MM.1S (cell line): ENCODE results near the gene ZP2.

Source experiments
- DNase-seq: peaks from one replicate; pipeline ENCODE4 v3.0.0-alpha.2; 2015
- H2AFZ ChIP-seq: fragments of 300-600 bp; sonication (generic); 2 replicates; pipeline ENCODE4 v1.6.0; 2016; ENCODE audit warnings: antibody characterized with exemption, low read length
- H3F3A ChIP-seq: fragments of 300-600 bp; sonication (generic); 2 replicates; pipeline ENCODE4 v1.6.1; 2016; ENCODE audit warnings: mild to moderate bottlenecking, antibody characterized with exemption, low read length, moderate library complexity, mixed read lengths; ENCODE audit not compliant: insufficient read depth
- H3K27ac ChIP-seq: fragments of 300-600 bp; sonication (generic); 2 replicates; pipeline ENCODE4 v1.5.1; 2016; ENCODE audit warnings: mild to moderate bottlenecking, low read length
- H3K27me3 ChIP-seq: fragments of 300-600 bp; sonication (generic); replicated peaks from 2 replicates; pipeline ENCODE4 v1.6.0; 2016; ENCODE audit warnings: low read length; ENCODE audit not compliant: insufficient read depth
- H3K36me3 ChIP-seq: fragments of 300-600 bp; sonication (generic); replicated peaks from 2 replicates; pipeline ENCODE4 v1.6.1; 2016; ENCODE audit warnings: mild to moderate bottlenecking, low read length, mixed read lengths; ENCODE audit not compliant: insufficient read depth
- H3K4me1 ChIP-seq: fragments of 300-600 bp; sonication (generic); 2 replicates; pipeline ENCODE4 v1.6.1; 2016; ENCODE audit warnings: low read length, mixed read lengths
- H3K4me2 ChIP-seq: fragments of 300-600 bp; sonication (generic); 2 replicates; pipeline ENCODE4 v1.6.0; 2016; ENCODE audit warnings: low read depth, low read length
- H3K4me3 ChIP-seq: fragments of 300-600 bp; sonication (generic); 2 replicates; pipeline ENCODE4 v1.5.1; 2016; ENCODE audit warnings: low read length, mixed read lengths
- H3K79me2 ChIP-seq: fragments of 300-600 bp; sonication (generic); 2 replicates; pipeline ENCODE4 v1.6.1; 2016; ENCODE audit warnings: mixed run types, low read length, mixed read lengths
- H3K9ac ChIP-seq: fragments of 300-600 bp; sonication (generic); 2 replicates; pipeline ENCODE4 v1.6.1; 2016; ENCODE audit warnings: low read length, mixed read lengths
- H3K9me2 ChIP-seq: fragments of 300-600 bp; sonication (generic); replicated peaks from 2 replicates; pipeline ENCODE4 v1.6.1; 2016; ENCODE audit warnings: mild to moderate bottlenecking, low read length, mixed read lengths; ENCODE audit not compliant: insufficient read depth
- H3K9me3 ChIP-seq: fragments of 300-600 bp; sonication (generic); replicated peaks from 2 replicates; pipeline ENCODE4 v1.6.1; 2016; ENCODE audit warnings: mild to moderate bottlenecking, low read length, mixed read lengths; ENCODE audit not compliant: insufficient read depth
- H4K20me1 ChIP-seq: fragments of 300-600 bp; sonication (generic); 2 replicates; pipeline ENCODE4 v1.6.1; 2016; ENCODE audit warnings: mild to moderate bottlenecking, low read length, moderate library complexity, mixed read lengths; ENCODE audit not compliant: insufficient read depth
- CTCF ChIP-seq: fragments of 300-600 bp; sonication (generic); IDR thresholded peaks from 2 replicates; pipeline ENCODE4 v1.5.1; 2016; ENCODE audit warnings: antibody characterized with exemption, low read length, mixed read lengths
- EZH2 ChIP-seq: fragments of 300-600 bp; sonication (generic); optimal IDR thresholded peaks from 2 replicates; pipeline ENCODE3; 2017; ENCODE audit warnings: low read depth, mild to moderate bottlenecking, antibody characterized with exemption, low read length, mixed read lengths
- EZH2phosphoT487 ChIP-seq: fragments of 300-600 bp; sonication (generic); IDR thresholded peaks from 2 replicates; pipeline ENCODE4 v1.6.1; 2018; ENCODE audit warnings: antibody characterized with exemption, low read length

The ZP2 gene

GRCh38 chr16:21219551-21219950 lies 8.2 kb upstream of the ZP2 start:
- H3F3A ChIP-seq = no peaks in the 10 kb centered on the region
- H3K9me2 ChIP-seq = no peaks in the 10 kb centered on the region
- no peak overlapping the region for H3K27ac ChIP-seq
- TF ChIP-seq EZH2phosphoT487 (no peak), EZH2 (no peak), CTCF (no peak)
- DNase-seq = no peak
- no peaks in the 10 kb centered on the region for H3K4me1 ChIP-seq
- no peak overlapping the region for H3K9ac ChIP-seq
- no peak overlapping the region for H3K4me3 ChIP-seq
- no peaks in the 10 kb centered on the region for H3K27me3 ChIP-seq
- H3K36me3 ChIP-seq = no peaks in the 10 kb centered on the region
- H3K9me3 ChIP-seq = no peaks in the 10 kb centered on the region
- H2AFZ ChIP-seq = no peak overlapping the region
- no peak overlapping the region for H3K4me2 ChIP-seq
- no peaks in the 10 kb centered on the region for H4K20me1 ChIP-seq
- no peaks in the 10 kb centered on the region for H3K79me2 ChIP-seq

- no peak overlapping the region for H2AFZ ChIP-seq
- no peaks in the 10 kb centered on the region for H3F3A ChIP-seq
- TF ChIP-seq EZH2 (no peak), EZH2phosphoT487 (no peak), CTCF (no peak)
- no peaks in the 10 kb centered on the region for H3K9me2 ChIP-seq
- no peaks in the 10 kb centered on the region for H3K27me3 ChIP-seq
- no peaks in the 10 kb centered on the region for H3K9me3 ChIP-seq
- H3K4me3 ChIP-seq = no peak overlapping the region
- no peak overlapping the region for H3K27ac ChIP-seq
- DNase-seq = no peak
- no peak overlapping the region for H3K9ac ChIP-seq
- H4K20me1 ChIP-seq = no peaks in the 10 kb centered on the region
- no peaks in the 10 kb centered on the region for H3K36me3 ChIP-seq
- H3K4me1 ChIP-seq = no peaks in the 10 kb centered on the region
- no peaks in the 10 kb centered on the region for H3K79me2 ChIP-seq
- H3K4me2 ChIP-seq = no peak overlapping the region
These were observed 6.8 kb upstream of the ZP2 start for GRCh38 chr16:21218153-21218552.

GRCh38 chr16:21217121-21217520 lies 5.7 kb upstream of the ZP2 start:
- no peak for DNase-seq
- Histone ChIP-seq H3K36me3 (no peaks in the 10 kb centered on the region), H3K4me2 (no peak overlapping the region), H3K9me2 (no peaks in the 10 kb centered on the region), H3K4me3 (no peak overlapping the region), H3K9ac (no peak overlapping the region), H3K27ac (no peak overlapping the region), H3K9me3 (no peaks in the 10 kb centered on the region), H3F3A (no peaks in the 10 kb centered on the region), H4K20me1 (no peaks in the 10 kb centered on the region), H3K4me1 (no peaks in the 10 kb centered on the region), H3K79me2 (no peaks in the 10 kb centered on the region), H2AFZ (no peak overlapping the region), H3K27me3 (no peaks in the 10 kb centered on the region)
- TF ChIP-seq EZH2phosphoT487 (no peak), CTCF (no peak), EZH2 (no peak)

GRCh38 chr16:21214086-21214485 lies 2.7 kb upstream of the ZP2 start:
- TF ChIP-seq CTCF = no peak
- TF ChIP-seq EZH2phosphoT487 = no peak
- TF ChIP-seq EZH2 = no peak
- H3K27me3 ChIP-seq = no peaks in the 10 kb centered on the region
- H3K4me1 ChIP-seq = no peaks in the 10 kb centered on the region
- H4K20me1 ChIP-seq = no peaks in the 10 kb centered on the region
- H3K4me2 ChIP-seq = no peak overlapping the region
- H3K9ac ChIP-seq = no peak overlapping the region
- no peak overlapping the region for H3K27ac ChIP-seq
- H3K4me3 ChIP-seq = no peak overlapping the region
- no peak overlapping the region for H2AFZ ChIP-seq
- H3F3A ChIP-seq = no peaks in the 10 kb centered on the region
- H3K9me2 ChIP-seq = no peaks in the 10 kb centered on the region
- no peak for DNase-seq
- H3K36me3 ChIP-seq = no peaks in the 10 kb centered on the region
- H3K79me2 ChIP-seq = no peaks in the 10 kb centered on the region
- no peaks in the 10 kb centered on the region for H3K9me3 ChIP-seq
